Left lung (tissue), 10 donors: ENCODE measurements around the gene VGLL4. TPM values are rescaled to one million over a fixed set of nuclear protein-coding genes. Genes with fewer than 3 reads are reported as not detected.
"Not testable (repeated sequence)": the region's sequence is repeated elsewhere in the genome, so short reads cannot be mapped to it uniquely, and the experiment has no call there.

Experiments used
- ATAC-seq: fragments of 200-7000 bp; cut with Tn5 transposase; one replicate; pipeline ENCODE4 v1.9.1; 2020; ENCODE audit warnings: moderate library complexity
- DNase-seq, 4 donors: peaks; one replicate each; pipeline ENCODE4 v3.0.0-alpha.2; 2013 to 2020
- H3K27ac ChIP-seq, 2 donors: fragments of 200-600 bp; sonication (generic) in 1 of 2; one replicate each; pipeline versions ENCODE4 v1.5.0 to v1.8.0; 2020 to 2021
- H3K27me3 ChIP-seq, 2 donors: fragments of 200-600 bp; sonication (generic) in 1 of 2; one replicate each; pipeline versions ENCODE4 v1.5.0 to v1.8.0; 2020 to 2021
- H3K36me3 ChIP-seq, 2 donors: fragments of 200-600 bp; sonication (generic) in 1 of 2; one replicate each; pipeline versions ENCODE4 v1.5.0 to v1.8.0; 2020 to 2021
- H3K4me1 ChIP-seq, 2 donors: fragments of 200-600 bp; one replicate each; pipeline ENCODE4 v1.8.0; 2021
- H3K4me3 ChIP-seq, 2 donors: fragments of 200-600 bp; sonication (generic) in 1 of 2; one replicate each; pipeline versions ENCODE4 v1.5.0 to v1.8.0; 2020 to 2021; ENCODE audit warnings: mild to moderate bottlenecking in 1 of 2
- H3K9me3 ChIP-seq, 2 donors: fragments of 200-600 bp; sonication (generic) in 1 of 2; one replicate each; pipeline versions ENCODE4 v1.5.0 to v1.8.0; 2020 to 2021
- intact Hi-C, 2 donors: fragments of 100-400 bp; cut with DNase I; formaldehyde crosslinking; loops; one replicate each; pipeline versions ENCODE4 v1.11.2 to v1.14.2; 2022
- polyA plus RNA-seq, 6 donors: library from polyadenylated mRNA; unstranded; fragments of 120-200 nt; gene quantifications; one replicate each; pipeline ENCODE4 v1.2.1, GENCODE V29; 2013; ENCODE audit not compliant: insufficient read length in 6 of 6
- total RNA-seq, 2 donors: library from RNA; stranded (reverse); fragmentation: NEBNext Ultra II Directional; extraction: Animal tissue kit (Norgen Biotek cat#: 25700); gene quantifications; one replicate each; pipeline ENCODE4 v1.2.1, GENCODE V29; 2021
- TF ChIP-seq, protein P1 (sequence below), 2 donors: fragments of 200-600 bp; sonication (generic) in 1 of 2; IDR thresholded peaks; one replicate each; pipeline versions ENCODE4 v1.5.0 to v1.8.0; 2021; ENCODE audit warnings: antibody characterized with exemption in 2 of 2
- donor health status: DM: no; HTN: yes; CAD: no.
- donor health status: DM: no; HTN: no; CAD: no.

Gene VGLL4
- total and polyA plus RNA-seq, 8 donors = 40.2 to 115 (median 106) TPM

DNA sequence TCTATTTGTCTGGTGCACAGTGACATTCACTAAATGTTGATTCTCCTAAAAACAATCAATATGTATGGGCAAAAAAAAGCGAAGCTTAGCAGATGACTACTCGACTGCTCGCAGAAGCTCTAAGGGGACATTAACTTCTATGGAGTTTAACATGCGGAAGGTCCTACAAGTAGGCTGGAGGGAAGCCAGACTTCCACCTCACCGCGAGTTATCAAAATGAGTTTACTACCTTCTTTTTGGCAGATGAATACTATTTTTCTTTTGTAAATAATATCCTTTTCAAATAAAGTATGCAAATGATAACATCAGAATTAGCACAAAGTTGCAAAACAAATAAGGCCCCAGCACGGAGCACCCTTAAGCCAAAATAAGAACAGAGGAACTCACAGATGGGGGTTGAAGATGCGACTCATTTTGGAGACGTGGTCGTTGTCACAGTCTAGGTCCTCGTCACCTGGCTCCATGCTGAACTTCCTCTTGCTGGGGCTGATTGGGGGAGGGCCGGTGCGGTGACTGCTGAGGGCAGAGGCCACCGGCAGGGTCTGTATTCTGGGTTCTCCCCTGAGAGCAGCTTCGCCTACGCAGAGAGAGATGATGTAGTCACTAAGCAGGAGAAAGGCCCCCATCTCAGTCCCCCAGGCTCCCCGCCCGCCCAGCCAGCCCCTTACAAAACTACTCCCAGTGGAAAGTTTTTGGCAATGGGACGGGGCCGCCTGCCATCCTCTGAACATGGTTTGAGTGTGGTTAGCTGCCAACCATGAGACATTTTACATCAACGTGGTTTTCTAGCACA is 42.1 kb downstream of the VGLL4 start:
- intact Hi-C loops = no loop called here
- no peaks in the 10 kb centered on the region for H3K27me3 ChIP-seq
- H3K9me3 ChIP-seq = no peaks in the 10 kb centered on the region
- TF ChIP-seq, protein P1, sequence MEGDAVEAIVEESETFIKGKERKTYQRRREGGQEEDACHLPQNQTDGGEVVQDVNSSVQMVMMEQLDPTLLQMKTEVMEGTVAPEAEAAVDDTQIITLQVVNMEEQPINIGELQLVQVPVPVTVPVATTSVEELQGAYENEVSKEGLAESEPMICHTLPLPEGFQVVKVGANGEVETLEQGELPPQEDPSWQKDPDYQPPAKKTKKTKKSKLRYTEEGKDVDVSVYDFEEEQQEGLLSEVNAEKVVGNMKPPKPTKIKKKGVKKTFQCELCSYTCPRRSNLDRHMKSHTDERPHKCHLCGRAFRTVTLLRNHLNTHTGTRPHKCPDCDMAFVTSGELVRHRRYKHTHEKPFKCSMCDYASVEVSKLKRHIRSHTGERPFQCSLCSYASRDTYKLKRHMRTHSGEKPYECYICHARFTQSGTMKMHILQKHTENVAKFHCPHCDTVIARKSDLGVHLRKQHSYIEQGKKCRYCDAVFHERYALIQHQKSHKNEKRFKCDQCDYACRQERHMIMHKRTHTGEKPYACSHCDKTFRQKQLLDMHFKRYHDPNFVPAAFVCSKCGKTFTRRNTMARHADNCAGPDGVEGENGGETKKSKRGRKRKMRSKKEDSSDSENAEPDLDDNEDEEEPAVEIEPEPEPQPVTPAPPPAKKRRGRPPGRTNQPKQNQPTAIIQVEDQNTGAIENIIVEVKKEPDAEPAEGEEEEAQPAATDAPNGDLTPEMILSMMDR (IDR thresholded peaks at IDR 0.05) = no peak
- no peak for ATAC-seq
- peak in 1 of 4 donors; percentile 43 for DNase-seq
- H3K36me3 ChIP-seq = peaks cover 0 to 26% of the 10 kb centered on the region in 2 donors
- peaks cover 8 to 26% of the 10 kb centered on the region in 2 donors for H3K4me1 ChIP-seq
- H3K27ac ChIP-seq = peak overlapping the region; percentile 63 to 68
- no peak overlapping the region for H3K4me3 ChIP-seq

DNA sequence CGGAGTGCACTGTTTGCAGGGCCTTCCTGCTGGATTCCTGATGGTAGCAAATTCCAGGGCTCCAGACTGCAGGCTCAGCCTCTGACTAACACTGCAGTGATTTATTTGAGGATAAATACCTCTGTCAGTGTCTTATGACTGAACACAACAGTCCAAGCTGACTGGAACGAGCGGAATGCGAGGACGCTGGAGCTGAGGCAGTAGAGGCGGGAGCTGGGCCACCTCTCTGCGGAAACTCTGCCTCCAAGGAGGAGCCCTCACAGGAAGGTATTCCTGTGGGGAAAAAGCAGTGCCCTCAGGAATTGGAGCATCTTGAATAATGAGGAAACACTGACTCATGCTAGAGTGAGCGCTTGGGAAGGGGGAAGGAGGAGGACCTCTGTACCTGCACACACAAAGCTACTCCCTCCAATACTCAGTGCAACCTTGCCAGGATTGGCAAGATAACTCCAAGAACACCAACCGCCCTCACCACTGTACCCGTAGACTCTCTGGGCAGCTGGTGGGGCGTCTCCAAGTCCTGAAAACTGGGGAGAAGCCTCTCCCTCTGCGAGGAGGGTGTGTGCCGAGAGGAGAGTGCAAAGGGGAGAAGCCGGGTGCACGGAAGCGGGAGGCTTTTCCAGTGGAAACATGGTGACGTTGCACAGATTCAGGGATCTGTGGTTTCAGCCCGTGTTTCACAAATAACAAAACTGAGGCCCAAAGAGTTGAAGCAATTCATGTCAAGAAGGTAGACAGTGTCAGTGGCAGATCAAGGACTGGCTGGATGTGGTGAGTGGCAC is 43.0 kb downstream of the VGLL4 start:
- peaks cover 8 to 26% of the 10 kb centered on the region in 2 donors for H3K4me1 ChIP-seq
- H3K27me3 ChIP-seq = no peaks in the 10 kb centered on the region
- ATAC-seq (peak; percentile 80), DNase-seq (peak in 3 of 4 donors; percentile 61 to 73 (median 71))
- H3K4me3 ChIP-seq = no peak overlapping the region
- H3K9me3 ChIP-seq = no peaks in the 10 kb centered on the region
- H3K36me3 ChIP-seq = peaks cover 0 to 26% of the 10 kb centered on the region in 2 donors
- TF ChIP-seq, protein P1 (IDR thresholded peaks at IDR 0.05) = no peak
- peak overlapping the region; percentile 63 to 68 for H3K27ac ChIP-seq
- intact Hi-C loops = no loop called here

GRCh38 chr3:11596387-11596786 is 47.3 kb downstream of the VGLL4 start:
- no peak for ATAC-seq
- DNase-seq = no peak
- intact Hi-C loops = no loop called here
- no peak overlapping the region for H3K4me3 ChIP-seq
- no peaks in the 10 kb centered on the region for H3K9me3 ChIP-seq
- TF ChIP-seq, protein P1 (IDR thresholded peaks at IDR 0.05) = no peak
- no peaks in the 10 kb centered on the region for H3K27me3 ChIP-seq
- H3K36me3 ChIP-seq = peaks cover 0 to 22% of the 10 kb centered on the region in 2 donors
- peaks cover 28 to 34% of the 10 kb centered on the region in 2 donors for H3K4me1 ChIP-seq
- H3K27ac ChIP-seq = peak overlapping the region in 1 of 2 donors; percentile 9

GRCh38 chr3:11595024-11595423 is 48.7 kb downstream of the VGLL4 start:
- H3K4me3 ChIP-seq, H3K36me3 ChIP-seq, H3K27me3 ChIP-seq, H3K9me3 ChIP-seq, H3K27ac ChIP-seq, ATAC-seq, DNase-seq, intact Hi-C loops: not testable (repeated sequence)
- peaks cover 31 to 34% of the 10 kb centered on the region in 2 donors for H3K4me1 ChIP-seq

DNA sequence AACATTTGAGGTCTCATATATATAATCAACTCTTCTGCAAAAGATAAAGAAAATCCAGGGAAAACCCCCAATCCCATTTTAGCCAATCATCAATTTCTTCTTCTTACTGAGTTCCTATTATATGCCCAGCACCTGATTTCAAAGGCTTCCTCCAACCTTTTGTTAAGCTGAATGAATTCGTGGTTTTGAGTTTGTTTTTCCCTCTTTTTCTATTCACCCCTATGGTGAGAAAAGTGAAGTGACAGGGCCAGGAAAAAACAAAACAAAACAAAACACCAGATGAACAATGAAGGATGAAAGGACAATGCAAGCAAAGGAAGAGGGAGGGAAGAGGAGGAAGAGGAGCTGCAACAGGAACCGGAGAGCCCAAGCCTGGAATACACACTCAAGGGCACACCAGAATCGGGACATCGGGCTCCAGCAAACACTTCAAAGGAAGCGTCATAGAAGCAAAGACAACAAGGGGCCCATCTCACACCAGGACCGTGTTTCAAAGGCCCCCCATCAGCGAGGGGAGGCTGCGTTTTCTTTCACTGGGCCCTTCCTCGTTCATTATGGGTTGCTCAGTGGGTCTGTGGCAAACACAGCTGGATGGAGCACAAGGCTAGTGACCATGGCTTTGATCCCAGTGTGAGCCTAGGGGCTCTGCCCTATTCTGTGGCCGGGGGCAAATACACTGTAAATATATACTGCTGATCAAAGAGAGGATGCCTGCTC is 50.2 kb downstream of the VGLL4 start:
- Histone ChIP-seq H3K27me3 (no peaks in the 10 kb centered on the region), H3K4me3 (no peak overlapping the region), H3K4me1 (peaks cover 37 to 40% of the 10 kb centered on the region in 2 donors), H3K9me3 (no peaks in the 10 kb centered on the region), H3K27ac (peak overlapping the region in 1 of 2 donors; percentile 79), H3K36me3 (no peaks in the 10 kb centered on the region)
- TF ChIP-seq, protein P1 (IDR thresholded peaks at IDR 0.05) = no peak
- ATAC-seq (no peak), DNase-seq (no peak)
- intact Hi-C loops = no loop called here
